Peyer's patch (tissue), 4 donors: ENCODE results near the gene IGFL2.

Source experiments
- POLR2A ChIP-seq, 2 donors: fragments of 450-650 bp; IDR thresholded peaks; one replicate each; pipeline ENCODE4 v1.5.1; 2017; ENCODE audit warnings: antibody characterized with exemption in 2 of 2, mild to moderate bottlenecking in 2 of 2, moderate library complexity in 2 of 2
- TF ChIP-seq, protein P1 (sequence below), 6 experiments: fragments of 450-650 bp in 4 of 6; fragments of 200-600 bp in 2 of 6; sonication (generic) in 1 of 6; IDR thresholded peaks; one replicate each; pipeline ENCODE4 v1.5.1; 2017 to 2019; ENCODE audit warnings: antibody characterized with exemption in 6 of 6, mild to moderate bottlenecking in 3 of 6, moderate library complexity in 1 of 6

DNA sequence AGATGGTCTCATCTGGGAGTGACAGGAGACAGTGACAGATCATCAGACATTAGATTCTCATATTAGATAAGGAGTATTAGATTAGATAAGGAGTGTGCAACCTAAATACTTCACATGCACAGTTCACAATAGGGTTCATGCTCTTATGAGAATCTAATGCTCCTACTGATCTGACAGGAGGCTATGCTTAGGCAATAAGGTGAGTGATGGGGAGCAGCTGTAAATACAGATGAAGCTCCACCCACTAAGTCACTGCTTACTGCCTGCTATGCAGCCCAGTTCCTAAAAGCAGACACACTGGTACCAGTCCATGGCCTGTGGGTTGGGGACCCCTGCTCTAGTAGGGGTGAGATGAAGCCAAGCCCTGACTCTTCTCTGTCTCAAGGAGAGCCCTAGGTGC is 13.5 kb upstream of the IGFL2 start:
- TF ChIP-seq, protein P1, sequence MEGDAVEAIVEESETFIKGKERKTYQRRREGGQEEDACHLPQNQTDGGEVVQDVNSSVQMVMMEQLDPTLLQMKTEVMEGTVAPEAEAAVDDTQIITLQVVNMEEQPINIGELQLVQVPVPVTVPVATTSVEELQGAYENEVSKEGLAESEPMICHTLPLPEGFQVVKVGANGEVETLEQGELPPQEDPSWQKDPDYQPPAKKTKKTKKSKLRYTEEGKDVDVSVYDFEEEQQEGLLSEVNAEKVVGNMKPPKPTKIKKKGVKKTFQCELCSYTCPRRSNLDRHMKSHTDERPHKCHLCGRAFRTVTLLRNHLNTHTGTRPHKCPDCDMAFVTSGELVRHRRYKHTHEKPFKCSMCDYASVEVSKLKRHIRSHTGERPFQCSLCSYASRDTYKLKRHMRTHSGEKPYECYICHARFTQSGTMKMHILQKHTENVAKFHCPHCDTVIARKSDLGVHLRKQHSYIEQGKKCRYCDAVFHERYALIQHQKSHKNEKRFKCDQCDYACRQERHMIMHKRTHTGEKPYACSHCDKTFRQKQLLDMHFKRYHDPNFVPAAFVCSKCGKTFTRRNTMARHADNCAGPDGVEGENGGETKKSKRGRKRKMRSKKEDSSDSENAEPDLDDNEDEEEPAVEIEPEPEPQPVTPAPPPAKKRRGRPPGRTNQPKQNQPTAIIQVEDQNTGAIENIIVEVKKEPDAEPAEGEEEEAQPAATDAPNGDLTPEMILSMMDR (IDR thresholded peaks at IDR 0.05), result no peak
- no peak for TF ChIP-seq POLR2A (IDR thresholded peaks at IDR 0.05)
